HG02870 (cell line): ENCODE measurements around the gene PGBD1.

ENCODE experiments used
- ATAC-seq: cut with Tn5 transposase; IDR thresholded peaks from one replicate; pipeline ENCODE4 v1.9.1; 2021; ENCODE audit warnings: mild to moderate bottlenecking, moderate library complexity; ENCODE audit not compliant: unreplicated experiment

Gene PGBD1

GRCh38 chr6:28334286-28335039 is 53.1 kb downstream of the PGBD1 start:
- ATAC-seq, result no peak

GRCh38 chr6:28335040-28335563 is 53.7 kb downstream of the PGBD1 start:
- no peak for ATAC-seq

DNA sequence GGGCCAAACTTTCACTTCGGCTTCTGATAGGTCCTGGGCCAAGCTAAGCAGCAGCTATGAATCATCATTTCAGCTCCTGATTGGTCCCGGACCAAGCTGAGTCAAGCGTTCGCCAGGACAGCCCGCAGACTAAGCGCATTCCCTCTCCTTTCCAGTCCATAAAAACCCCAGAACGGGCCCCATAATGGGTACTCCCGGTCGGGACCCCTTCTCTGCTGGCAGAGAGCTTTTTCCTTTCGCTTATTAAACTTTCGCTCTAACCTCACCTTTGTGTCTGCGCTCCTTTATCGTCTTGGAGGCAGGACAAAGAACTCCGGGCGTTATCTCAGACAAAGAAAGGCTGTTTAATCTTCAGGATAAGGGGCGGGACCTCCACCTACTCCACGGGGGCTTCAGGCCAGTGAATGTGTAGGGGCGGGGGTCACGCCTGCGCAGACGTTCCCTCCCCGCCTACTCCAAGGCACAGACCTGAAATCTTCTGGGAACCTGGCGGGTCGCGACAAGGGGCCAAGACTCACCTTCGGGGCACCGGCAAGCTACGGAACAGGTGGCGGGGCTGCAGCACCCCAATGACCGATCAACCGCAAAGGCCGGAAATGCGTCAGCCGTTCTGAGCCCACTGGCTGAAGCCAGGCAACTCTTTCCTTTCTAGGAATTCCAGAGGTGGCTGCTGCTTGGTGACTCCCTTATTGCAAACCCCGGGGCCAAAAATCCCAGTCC is 54.4 kb downstream of the PGBD1 start, which contains the start of gene ZSCAN31:
ZSCAN31 (minus strand) TSS at position 585 of the 720 bp plus-strand sequence. CDS start 6,465 bp downstream, outside the sequence.
- peak; percentile 92 for ATAC-seq

DNA sequence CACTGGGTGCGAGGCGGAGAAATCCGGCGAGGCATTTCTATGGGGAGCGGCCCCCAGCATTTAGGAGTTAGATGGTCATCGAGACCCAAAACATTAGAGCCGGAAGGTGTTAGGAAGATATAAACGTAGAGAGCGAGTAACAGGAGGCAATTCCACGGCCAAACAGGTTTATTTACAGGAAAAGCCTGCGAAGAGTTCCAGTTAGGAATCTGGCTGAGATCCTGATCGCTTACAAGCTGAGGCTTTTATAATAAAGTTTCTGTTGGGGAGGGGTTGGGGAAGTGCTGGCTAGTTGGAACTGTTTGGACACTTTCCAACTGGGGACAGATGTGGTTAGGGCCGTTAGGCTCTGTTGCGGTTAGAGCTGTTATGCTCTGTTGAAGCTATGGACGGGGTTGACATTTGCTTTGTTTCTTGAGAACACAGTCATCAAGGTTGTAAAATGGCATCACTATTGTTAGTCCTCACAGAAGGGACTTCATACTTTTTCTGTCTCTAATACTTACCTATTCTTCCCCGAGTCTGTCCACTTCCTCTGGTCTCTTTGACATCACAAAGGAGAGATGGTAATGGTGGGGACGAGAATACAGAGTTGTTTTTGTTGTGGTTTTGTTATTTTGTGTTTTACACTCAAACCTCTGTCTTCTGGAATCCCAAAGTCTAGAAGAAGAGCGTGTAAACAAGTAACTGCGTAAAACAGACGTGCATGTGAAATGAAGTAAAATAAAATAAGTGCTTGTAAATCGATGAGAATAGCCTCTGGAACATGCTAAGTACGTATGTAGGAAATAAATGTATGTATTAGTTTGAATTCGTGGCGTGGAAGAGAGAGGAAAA is 55.1 kb downstream of the PGBD1 start:
- ATAC-seq, result peak; percentile 28

- no peak for ATAC-seq
These were observed 55.7 kb downstream of the PGBD1 start for GRCh38 chr6:28337121-28337520.

- no peak for ATAC-seq
These were observed 59.1 kb downstream of the PGBD1 start for GRCh38 chr6:28340310-28341095.

GRCh38 chr6:28343898-28344677 is 62.7 kb downstream of the PGBD1 start:
- no peak for ATAC-seq

- ATAC-seq, result no peak
These were observed 63.8 kb downstream of the PGBD1 start for GRCh38 chr6:28345201-28345600.

DNA sequence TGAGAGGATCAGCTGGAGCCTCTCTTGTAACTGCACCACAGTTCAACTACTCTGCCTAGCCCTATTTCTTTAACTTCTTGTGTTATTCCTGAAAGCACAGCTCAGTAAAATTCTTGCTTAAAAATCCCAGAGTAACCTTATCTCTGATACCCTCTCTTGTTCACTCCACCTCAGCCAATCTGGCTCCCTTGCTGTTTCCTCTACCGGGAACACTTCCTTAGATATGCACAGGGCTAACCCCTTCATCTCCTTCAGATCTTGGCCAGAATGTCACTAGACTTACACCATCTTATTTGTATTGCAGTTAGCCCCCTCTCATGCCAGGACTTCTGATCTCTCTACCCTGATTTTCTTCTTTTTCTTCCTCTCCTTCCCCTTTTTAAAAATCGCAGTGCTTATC is 65.7 kb downstream of the PGBD1 start:
- ATAC-seq, result no peak

DNA sequence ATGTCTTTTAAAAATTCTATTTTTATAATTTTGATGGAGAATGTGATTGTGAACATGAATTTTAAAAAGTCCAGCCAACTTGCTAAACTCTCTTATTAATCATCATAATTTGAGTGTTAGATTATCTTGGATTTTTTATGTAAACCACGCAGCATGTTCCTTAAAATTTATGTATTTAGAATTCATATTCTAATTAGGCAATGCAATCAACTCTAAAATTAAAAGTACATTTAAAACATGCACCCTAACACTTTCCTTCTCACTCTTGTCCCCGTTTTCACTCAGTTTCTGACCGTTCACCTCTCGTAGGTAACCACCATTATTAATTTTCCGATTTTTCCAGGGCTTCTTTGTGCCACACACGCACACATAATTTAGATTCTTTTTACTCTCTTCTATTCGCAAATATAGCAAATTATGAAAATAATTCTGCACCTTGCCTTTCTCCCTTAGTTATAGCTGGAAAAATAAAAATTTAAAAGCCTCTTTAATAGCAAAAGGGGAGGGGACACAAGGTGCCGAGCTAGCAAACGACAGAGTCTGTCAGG is 68.0 kb downstream of the PGBD1 start:
- peak; percentile 13 for ATAC-seq

- ATAC-seq, result peak; percentile 96
These were observed 68.7 kb downstream of the PGBD1 start, which contains the start of gene ZKSCAN3 for GRCh38 chr6:28349892-28350737. Gene ZKSCAN3, plus strand, starts transcription at chr6:28349947. Its CDS starts 9,640 bp downstream, at chr6:28359587.

DNA sequence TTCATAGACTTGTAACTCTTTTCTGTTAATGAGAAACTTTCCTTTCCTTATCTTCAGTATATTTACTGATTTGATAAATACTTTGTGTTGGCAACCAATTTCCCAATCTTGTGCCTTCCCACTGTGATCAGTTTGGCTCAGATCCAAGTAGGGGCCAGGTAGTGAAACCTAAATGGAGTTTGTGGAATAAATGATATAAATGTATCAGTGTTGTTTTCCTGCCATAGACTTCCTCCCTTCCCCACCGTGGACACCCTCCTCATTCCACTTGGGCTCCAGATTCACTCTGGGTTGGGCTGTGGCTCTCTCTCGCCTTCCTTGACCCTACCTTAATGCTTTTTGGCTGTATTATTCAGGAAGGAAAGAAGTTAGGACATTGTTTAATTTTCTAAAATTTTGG is 69.7 kb downstream of the PGBD1 start:
- no peak for ATAC-seq

DNA sequence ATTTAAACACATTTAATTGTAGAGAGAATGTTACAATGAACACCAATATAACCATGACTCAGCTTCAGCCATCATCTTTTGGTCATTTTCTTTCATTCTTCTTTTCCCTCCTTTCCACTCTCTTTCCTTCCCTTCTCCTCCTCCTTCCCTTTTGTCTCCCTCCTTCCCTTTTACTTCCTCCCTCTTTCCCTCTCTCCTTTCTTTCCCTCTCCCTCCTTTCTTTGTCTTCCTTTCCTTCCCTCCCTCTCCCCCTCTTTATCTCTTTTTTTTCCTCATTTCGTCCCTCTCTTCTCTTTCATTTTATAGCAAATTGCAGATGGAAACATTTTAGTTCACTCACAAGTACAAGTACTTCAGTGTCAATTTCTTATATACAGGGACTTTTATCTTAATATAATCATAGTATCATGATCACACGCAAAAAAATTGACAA is 70.1 kb downstream of the PGBD1 start:
- no peak for ATAC-seq
